HCT116 (cell line): ENCODE measurements around the gene SLC39A12. TPM values are rescaled to one million over a fixed set of nuclear protein-coding genes. Genes with fewer than 3 reads are reported as not detected.

Source experiments
- ATAC-seq: fragments of 200-7000 bp; cut with Tn5 transposase; 2 replicates; pipeline ENCODE4 v1.9.1; 2020; ENCODE audit warnings: mild to moderate bottlenecking, moderate library complexity
- BruUV-seq: library from RNA; stranded (reverse); fragments of 400-500 nt; replicated peaks from 2 replicates; lab custom pipeline; 2021; lab: Mats Ljungman, UMichigan
- CTCF ChIA-PET: fragments of 300-600 bp; sonication (Branson Sonifier 250); formaldehyde crosslinking; loops from one replicate; lab custom pipeline; 2021; ENCODE audit warnings: antibody characterized with exemption; lab: Charles Lee
- POLR2A ChIA-PET: fragments of 300-600, 350-600 bp; sonication (Branson Sonifier 250); formaldehyde crosslinking; loops from one replicate; lab custom pipeline; 2021; ENCODE audit warnings: antibody characterized with exemption; lab: Charles Lee
- RAD21 ChIA-PET, 2 experiments: fragments of 300-600 bp; sonication (Branson Sonifier 250); formaldehyde crosslinking; loops; one replicate each; lab custom pipeline; 2023; ENCODE audit warnings: low total read pairs in 2 of 2; ENCODE audit not compliant: uncharacterized antibody in 2 of 2, unreplicated experiment in 2 of 2, low non-redundant PET in 1 of 2; lab: Charles Lee
- DNase-seq: peaks from one replicate; pipeline ENCODE4 v3.0.0-alpha.2; 2010; ENCODE audit warnings: low read depth, low spot score
- H2AFZ ChIP-seq: fragments of 200-600 bp; shearing (Covaris generic), sonication (generic); 2 replicates; pipeline ENCODE4 v1.6.1; 2017; ENCODE audit warnings: low read depth, mixed run types, mixed read lengths, antibody characterized with exemption, low read length; ENCODE audit not compliant: poor library complexity, severe bottlenecking
- H3K27ac ChIP-seq: 2 replicates; pipeline ENCODE4 v1.5.1; 2012; ENCODE audit warnings: low read depth, low read length
- H3K27me3 ChIP-seq: fragments of 200-600 bp; sonication (generic); 2 replicates; pipeline ENCODE4 v1.6.1; 2016; ENCODE audit warnings: mixed run types, low read length, mixed read lengths; ENCODE audit not compliant: insufficient read depth
- H3K36me3 ChIP-seq, 2 experiments: fragments of 200-500 bp in 1 of 2; fragments of 200-600 bp in 1 of 2; sonication (Bioruptor generic) in 1 of 2; sonication (generic) in 1 of 2; 2 replicates each; pipeline versions ENCODE4 v1.5.1 to v1.6.1; 2014 to 2016; ENCODE audit warnings: low read length in 2 of 2, inconsistent platforms in 1 of 2, mixed read lengths in 1 of 2, mixed run types in 1 of 2; ENCODE audit not compliant: insufficient read depth in 2 of 2, control insufficient read depth in 1 of 2
- H3K4me1 ChIP-seq, 2 experiments: fragments of 200-600 bp in 1 of 2; sonication (generic) in 1 of 2; 2 replicates each; pipeline versions ENCODE4 v1.5.1 to v1.6.1; 2012 to 2017; ENCODE audit warnings: low read length in 2 of 2, inconsistent platforms in 1 of 2, mild to moderate bottlenecking in 1 of 2, mixed read lengths in 1 of 2, mixed run types in 1 of 2, moderate library complexity in 1 of 2; ENCODE audit not compliant: insufficient read depth in 2 of 2, control insufficient read depth in 1 of 2
- H3K4me2 ChIP-seq: fragments of 200-600 bp; sonication (generic); 2 replicates; pipeline ENCODE4 v1.6.1; 2017; ENCODE audit warnings: mixed run types, low read length, mixed read lengths
- H3K4me3 ChIP-seq, 2 experiments: fragments of 200-600 bp in 1 of 2; sonication (generic) in 1 of 2; replicated peaks in 1 of 2; 2 replicates each; pipeline ENCODE4 v1.5.1; 2011 to 2016; ENCODE audit warnings: low read length in 2 of 2, control low read depth in 1 of 2, low read depth in 1 of 2, mild to moderate bottlenecking in 1 of 2, mixed read lengths in 1 of 2, mixed run types in 1 of 2
- H3K79me2 ChIP-seq: fragments of 200-600 bp; sonication (generic); 2 replicates; pipeline ENCODE4 v1.6.1; 2017; ENCODE audit warnings: mild to moderate bottlenecking, mixed run types, low read length, moderate library complexity, mixed read lengths; ENCODE audit not compliant: insufficient read depth
- H3K9ac ChIP-seq: fragments of 200-600 bp; sonication (generic); 2 replicates; pipeline ENCODE4 v1.6.1; 2016; ENCODE audit warnings: low read length, mixed read lengths
- H3K9me2 ChIP-seq: fragments of 200-600 bp; sonication (generic), shearing (Covaris generic); 2 replicates; pipeline ENCODE4 v1.6.1; 2017; ENCODE audit warnings: mixed run types, mild to moderate bottlenecking, moderate library complexity; ENCODE audit not compliant: insufficient read depth
- H3K9me3 ChIP-seq, 2 experiments: fragments of 200-500 bp in 1 of 2; fragments of 200-600 bp in 1 of 2; sonication (Bioruptor generic) in 1 of 2; sonication (generic) in 1 of 2; 2 replicates each; pipeline ENCODE4 v1.6.1; 2014 to 2017; ENCODE audit warnings: low read length in 2 of 2, mixed read lengths in 2 of 2, inconsistent platforms in 1 of 2, low read depth in 1 of 2, mild to moderate bottlenecking in 1 of 2, mixed run types in 1 of 2, moderate library complexity in 1 of 2; ENCODE audit not compliant: control insufficient read depth in 1 of 2, insufficient read depth in 1 of 2
- H4K20me1 ChIP-seq: fragments of 200-600 bp; sonication (generic), shearing (Covaris generic); 2 replicates; pipeline ENCODE4 v1.6.1; 2017; ENCODE audit warnings: mixed run types, mild to moderate bottlenecking, moderate library complexity; ENCODE audit not compliant: insufficient read depth
- CBX3 ChIP-seq: IDR thresholded peaks from 2 replicates; pipeline ENCODE4 v1.6.1; 2012; ENCODE audit warnings: low read depth
- CTCF ChIP-seq, 3 experiments: fragments of 200-600 bp in 1 of 3; sonication (generic) in 1 of 3; IDR thresholded peaks in 2 of 3; conservative IDR thresholded peaks in 1 of 3; 2 replicates each; pipeline ENCODE4 v1.5.1; 2012 to 2017; ENCODE audit warnings: low read depth in 2 of 3, low read length in 2 of 3, antibody characterized with exemption in 1 of 3, borderline replicate concordance in 1 of 3, control low read depth in 1 of 3, mild to moderate bottlenecking in 1 of 3, mixed read lengths in 1 of 3, mixed run types in 1 of 3, moderate library complexity in 1 of 3; ENCODE audit not compliant: insufficient read depth in 1 of 3
- ELF1 ChIP-seq: IDR thresholded peaks from 2 replicates; pipeline ENCODE4 v1.6.1; 2012; ENCODE audit warnings: low read depth, borderline replicate concordance
- EZH2phosphoT487 ChIP-seq: fragments of 200-600 bp; IDR thresholded peaks from 2 replicates; pipeline ENCODE4 v1.6.1; 2018; ENCODE audit warnings: antibody characterized with exemption, borderline replicate concordance
- FOSL1 ChIP-seq: IDR thresholded peaks from 2 replicates; pipeline ENCODE4 v1.6.1; 2012; ENCODE audit warnings: low read depth
- REST ChIP-seq: IDR thresholded peaks from 2 replicates; pipeline ENCODE4 v1.6.1; 2012; ENCODE audit warnings: low read depth
- SIN3A ChIP-seq: IDR thresholded peaks from 2 replicates; pipeline ENCODE4 v1.6.1; 2012; ENCODE audit warnings: low read depth
- SP1 ChIP-seq: IDR thresholded peaks from 2 replicates; pipeline ENCODE4 v1.6.1; 2012; ENCODE audit warnings: low read depth
- TCF7L2 ChIP-seq: IDR thresholded peaks from 2 replicates; pipeline ENCODE4 v1.7.0; 2011; ENCODE audit warnings: borderline replicate concordance, inconsistent platforms; ENCODE audit not compliant: insufficient read depth, insufficient read length; ENCODE audit errors: extremely low read depth
- YY1 ChIP-seq: IDR thresholded peaks from 2 replicates; pipeline ENCODE4 v1.6.1; 2011; ENCODE audit warnings: low read length, low read depth, moderate library complexity, mild to moderate bottlenecking; ENCODE audit not compliant: insufficient replicate concordance; ENCODE audit errors: extremely low read depth
- ZNF274 ChIP-seq: fragments of 200-500 bp; sonication (Bioruptor generic); IDR thresholded peaks from 2 replicates; pipeline ENCODE4 v1.6.1; 2014; ENCODE audit warnings: mild to moderate bottlenecking, low read depth, low read length, inconsistent platforms
- intact Hi-C: fragments of 100-400 bp; cut with micrococcal nuclease; formaldehyde crosslinking; loops from 2 replicates; pipeline ENCODE4 v1.10.0; 2022
- total RNA-seq: library from RNA; stranded (reverse); gene quantifications from one replicate; pipeline ENCODE4 v1.2.1, GENCODE V29; 2021; ENCODE audit not compliant: unreplicated experiment

The SLC39A12 gene
- total RNA-seq, 1 experiment from 2014 or later: not detected

- Histone ChIP-seq H4K20me1 (no peaks in the 10 kb centered on the region), H3K4me3 (no peak overlapping the region), H3K9me2 (no peaks in the 10 kb centered on the region), H3K4me2 (no peak overlapping the region), H3K4me1 (no peaks in the 10 kb centered on the region), H2AFZ (no peak overlapping the region), H3K9ac (no peak overlapping the region), H3K9me3 (no peaks in the 10 kb centered on the region), H3K27me3 (no peaks in the 10 kb centered on the region), H3K36me3 (no peaks in the 10 kb centered on the region), H3K27ac (no peak overlapping the region), H3K79me2 (no peaks in the 10 kb centered on the region)
- intact Hi-C loops: no loop called here
- no peak for TF ChIP-seq FOSL1
- TF ChIP-seq YY1: no peak
- TF ChIP-seq EZH2phosphoT487: no peak
- no peak for TF ChIP-seq REST
- TF ChIP-seq SIN3A: no peak
- no peak for TF ChIP-seq SP1
- TF ChIP-seq CTCF (IDR thresholded peaks at IDR 0.05 in 2 of 3, conservative IDR thresholded peaks at IDR 0.05 in 1 of 3; ENCODE audit: borderline replicate concordance in 1 of 3, insufficient read depth in 1 of 3, low read depth in 2 of 3, low read length in 2 of 3): no peak
- no peak for TF ChIP-seq ELF1
- no peak for TF ChIP-seq CBX3
- no peak for TF ChIP-seq TCF7L2
- TF ChIP-seq ZNF274: no peak
- RAD21 ChIA-PET: no interaction called here
- ATAC-seq: no peak
- CTCF ChIA-PET: no interaction called here
- no TSS peak for BruUV-seq
- DNase-seq: no peak
- POLR2A ChIA-PET: no interaction called here
Observed at GRCh38 chr10:17965649-17966235, 14.0 kb downstream of the SLC39A12 start.
